Activated CD8-positive, alpha-beta memory T cell treated with anti-CD3 and anti-CD28 coated beads for 4 hours (primary cell): ENCODE data around the gene VILL.
"Not testable (repeated sequence)": the region's sequence is repeated elsewhere in the genome, so short reads cannot be mapped to it uniquely, and the experiment has no call there.

Experiments
- DNase-seq, 2 donors: peaks; one replicate each; pipeline ENCODE4 v3.0.0-alpha.2; 2020; ENCODE audit warnings: low read depth in 2 of 2

Gene VILL

GRCh38 chr3:37986479-37987314, 3.9 kb upstream of the VILL start:
- DNase-seq = no peak

DNA sequence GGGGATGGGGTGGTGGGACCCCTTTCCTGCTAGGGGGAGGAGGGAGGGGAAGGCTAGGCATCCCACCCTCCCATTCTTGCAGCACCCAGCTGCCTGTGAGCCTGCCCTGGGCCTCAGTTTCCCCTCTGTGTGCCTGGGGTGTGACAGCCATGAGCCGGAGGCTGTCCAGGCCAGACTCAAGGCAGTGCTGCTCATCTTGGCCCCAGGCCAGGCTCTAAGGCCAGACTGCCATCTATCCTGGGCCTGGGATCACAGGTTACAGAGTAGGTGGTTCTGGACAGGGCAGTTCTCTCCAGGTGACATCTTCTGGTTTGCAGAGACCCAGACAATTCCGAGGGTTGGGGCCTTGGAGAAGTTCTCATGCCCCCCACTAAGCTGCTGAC, 3.3 kb upstream of the VILL start:
- DNase-seq = no peak

GRCh38 chr3:37987751-37988179, 2.8 kb upstream of the VILL start:
- DNase-seq = no peak

DNA sequence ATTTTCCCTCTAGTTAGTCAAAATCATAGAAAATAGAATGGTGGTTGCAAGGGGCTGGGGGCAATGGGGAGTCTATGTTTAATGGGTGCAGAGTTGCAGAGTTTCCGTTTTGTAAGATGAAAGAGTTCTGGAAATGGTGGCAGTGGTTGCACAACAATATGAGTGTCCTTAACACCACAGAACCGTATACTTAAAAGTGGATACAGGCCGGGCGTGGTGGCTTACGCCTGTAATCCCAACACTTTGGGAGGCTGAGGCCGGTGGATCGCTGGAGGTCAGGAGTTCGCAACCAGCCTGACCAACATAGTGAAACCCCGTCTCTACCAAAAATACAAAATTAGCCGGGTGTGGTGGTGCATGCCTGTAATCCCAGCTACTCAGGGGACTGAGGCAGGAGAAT, 2.2 kb upstream of the VILL start:
- DNase-seq = not testable (repeated sequence)

GRCh38 chr3:37988931-37989525, 1.6 kb upstream of the VILL start:
- DNase-seq = no peak

DNA sequence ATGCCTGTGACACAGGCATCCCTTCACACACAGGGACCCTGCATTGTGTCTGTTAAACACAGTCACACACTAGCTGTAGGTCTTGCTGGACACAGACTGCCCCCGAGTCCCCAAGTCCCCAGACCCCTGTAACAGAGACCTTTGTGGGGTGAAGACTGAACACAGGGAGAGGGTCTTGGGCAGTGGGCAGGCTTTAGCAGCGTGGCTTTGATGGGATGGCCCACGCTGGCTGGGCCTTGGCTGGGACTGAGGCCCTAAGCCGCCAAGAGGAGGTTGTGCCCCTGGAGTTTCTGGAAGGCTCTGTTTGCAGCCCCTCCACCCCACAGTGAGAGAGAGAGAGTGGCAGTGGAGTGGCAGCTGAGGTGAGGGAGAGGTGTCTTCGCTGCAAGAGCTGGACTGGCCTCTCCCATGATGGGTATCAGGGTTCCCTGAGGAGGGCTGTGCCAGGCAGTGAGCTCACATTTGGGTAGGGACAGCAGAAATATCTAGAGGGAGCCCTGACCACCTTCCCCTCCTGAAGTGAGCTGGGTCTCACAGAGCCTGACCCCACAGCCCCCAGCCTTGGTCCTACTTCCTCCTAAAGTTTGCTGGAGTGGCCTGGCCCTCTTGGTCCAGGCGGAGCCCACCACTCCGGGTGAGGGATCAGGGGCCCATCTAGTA, 635 bp upstream of the VILL start:
- no peak for DNase-seq

DNA sequence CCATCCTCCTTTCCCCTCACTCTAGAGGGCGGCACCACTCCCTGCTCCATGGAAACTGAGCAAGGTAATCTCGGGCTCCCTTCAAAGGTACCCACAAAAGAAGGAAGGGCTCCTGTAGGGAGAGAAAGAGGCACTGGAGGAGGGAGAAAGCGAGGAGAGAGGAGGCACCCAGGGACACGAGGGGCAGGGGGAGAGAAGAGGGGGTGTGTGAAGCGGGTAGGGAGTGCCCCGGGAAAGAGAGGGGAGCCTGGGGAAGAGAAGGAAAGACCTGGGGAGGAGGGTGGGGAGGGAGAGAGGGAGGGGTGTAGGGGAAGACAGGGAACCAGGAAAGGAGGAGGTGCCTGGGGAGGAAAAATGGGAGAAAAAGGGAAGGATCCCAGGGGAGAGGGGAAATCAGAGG, 523 bp downstream of the VILL start:
- DNase-seq = no peak

GRCh38 chr3:37991823-37992222, 1.2 kb downstream of the VILL start:
- no peak for DNase-seq

- no peak for DNase-seq
Observed at GRCh38 chr3:37992271-37993066, 1.9 kb downstream of the VILL start.

GRCh38 chr3:37993067-37993455, 2.5 kb downstream of the VILL start:
- no peak for DNase-seq

GRCh38 chr3:37993460-37993819, 2.9 kb downstream of the VILL start:
- DNase-seq = no peak

- DNase-seq = peak; percentile 24 to 33
Observed at GRCh38 chr3:37993820-37994638, 3.4 kb downstream of the VILL start.

DNA sequence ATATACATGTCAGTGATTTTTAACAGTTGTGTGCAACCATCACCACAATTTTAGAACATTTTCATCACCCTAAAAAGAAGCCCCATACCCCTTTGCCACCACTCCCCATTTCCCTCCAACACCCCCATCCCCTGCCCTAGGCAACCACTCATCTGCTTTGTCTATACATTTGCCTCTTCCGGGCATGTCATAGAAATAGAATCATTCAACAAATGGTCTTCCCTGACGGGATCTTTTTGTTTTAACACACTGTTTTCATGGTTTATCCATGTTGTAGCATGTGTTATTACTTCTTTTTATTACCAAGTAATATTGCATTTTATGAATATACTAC, 4.0 kb downstream of the VILL start:
- DNase-seq = no peak

- DNase-seq = no peak
Observed at GRCh38 chr3:37995652-37996641, 5.4 kb downstream of the VILL start.

DNA sequence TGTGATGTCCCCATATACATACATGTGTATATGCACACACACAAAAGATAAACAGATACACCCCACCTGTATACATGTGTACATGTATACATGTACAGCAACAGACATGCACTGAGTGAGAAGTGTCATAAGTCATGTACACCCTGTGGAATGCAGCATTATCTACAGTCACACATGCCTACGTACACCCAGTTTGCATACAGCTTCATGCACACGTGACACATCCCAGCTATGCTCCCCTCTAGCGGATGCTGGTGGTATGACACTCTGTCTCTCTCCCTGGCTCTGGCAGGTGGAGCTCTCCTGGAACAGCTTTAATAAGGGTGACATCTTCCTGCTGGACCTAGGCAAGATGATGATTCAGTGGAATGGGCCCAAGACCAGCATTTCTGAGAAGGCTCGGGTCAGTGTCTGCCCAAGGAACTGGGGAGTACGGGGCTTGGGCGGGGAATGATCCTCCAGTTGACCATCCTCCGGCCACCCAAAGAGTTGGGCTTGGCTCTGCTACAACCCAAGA, 6.3 kb downstream of the VILL start:
- peak; percentile 57 to 65 for DNase-seq

DNA sequence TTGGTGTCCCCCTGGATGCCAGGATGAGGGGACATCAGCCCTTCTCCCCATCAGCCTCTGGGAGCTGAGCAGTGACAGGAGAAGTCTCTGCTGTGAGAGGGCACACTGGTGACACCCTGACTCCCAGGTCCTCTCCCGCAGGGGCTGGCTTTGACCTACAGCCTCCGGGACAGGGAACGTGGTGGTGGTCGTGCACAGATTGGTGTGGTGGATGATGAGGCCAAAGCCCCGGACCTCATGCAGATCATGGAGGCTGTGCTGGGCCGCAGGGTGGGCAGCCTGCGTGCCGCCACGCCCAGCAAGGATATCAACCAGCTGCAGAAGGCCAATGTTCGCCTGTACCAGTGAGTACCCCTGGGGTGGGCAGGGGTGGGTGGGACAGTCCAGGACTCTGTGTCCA, 6.8 kb downstream of the VILL start:
- no peak for DNase-seq

DNA sequence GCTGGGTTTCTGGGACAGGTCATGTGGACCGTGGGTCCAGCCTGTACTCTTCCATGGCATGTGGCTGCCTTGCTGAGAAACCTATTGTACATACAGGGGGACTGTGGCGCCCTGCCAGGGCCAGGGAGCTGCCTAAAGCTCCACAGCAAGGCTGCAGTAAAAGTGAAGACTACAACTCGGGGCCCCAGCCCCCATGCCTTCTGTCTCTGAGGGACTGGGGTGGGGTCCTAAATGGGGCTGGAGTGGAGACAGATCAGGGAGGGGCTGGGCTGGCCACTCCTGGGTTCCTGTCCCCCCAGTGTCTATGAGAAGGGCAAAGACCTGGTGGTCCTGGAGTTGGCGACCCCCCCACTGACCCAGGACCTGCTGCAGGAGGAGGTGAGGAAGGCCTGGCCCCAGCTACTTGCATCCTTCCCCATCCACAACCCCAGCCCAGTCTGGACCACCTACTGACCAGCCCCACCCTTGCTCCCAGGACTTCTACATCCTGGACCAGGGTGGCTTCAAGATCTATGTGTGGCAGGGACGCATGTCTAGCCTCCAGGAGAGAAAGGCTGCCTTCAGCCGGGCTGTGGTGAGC, 7.3 kb downstream of the VILL start:
- no peak for DNase-seq

- no peak for DNase-seq
Observed at GRCh38 chr3:37999836-38000235, 9.2 kb downstream of the VILL start.

- DNase-seq = no peak
Observed at GRCh38 chr3:38000242-38000916, 9.8 kb downstream of the VILL start.
